IgD-negative memory B cell (primary cell): ENCODE measurements around the gene LCN6. TPM values are rescaled to one million over a fixed set of nuclear protein-coding genes. Genes with fewer than 3 reads are reported as not detected.
"Not testable (repeated sequence)": the region's sequence is repeated elsewhere in the genome, so short reads cannot be mapped to it uniquely, and the experiment has no call there.

Experiments
- H3K27ac Mint-ChIP-seq, 3 donors: one replicate each; pipeline ENCODE4 v1.8.0; 2020 to 2022; ENCODE audit warnings: mild to moderate bottlenecking in 3 of 3, mixed read lengths in 3 of 3, moderate library complexity in 1 of 3
- H3K27me3 Mint-ChIP-seq: one replicate; pipeline ENCODE4 v1.8.0; 2021; ENCODE audit warnings: mixed read lengths
- H3K36me3 Mint-ChIP-seq: one replicate; pipeline ENCODE4 v1.8.0; 2020; ENCODE audit warnings: mild to moderate bottlenecking, mixed read lengths
- H3K4me1 Mint-ChIP-seq, 3 donors: one replicate each; pipeline ENCODE4 v1.8.0; 2020 to 2022; ENCODE audit warnings: mixed read lengths in 3 of 3, mild to moderate bottlenecking in 1 of 3
- H3K4me3 Mint-ChIP-seq, 4 donors: one replicate each; pipeline ENCODE4 v1.8.0; 2020 to 2022; ENCODE audit warnings: mild to moderate bottlenecking in 4 of 4, mixed read lengths in 4 of 4, moderate library complexity in 3 of 4
- H3K9me3 Mint-ChIP-seq, 3 donors: one replicate each; pipeline ENCODE4 v1.8.0; 2020 to 2021; ENCODE audit warnings: mixed read lengths in 3 of 3, mild to moderate bottlenecking in 1 of 3
- polyA plus RNA-seq: library from polyadenylated mRNA; unstranded; fragments of 300-500 nt; fragmentation: Illumina TruSeq; gene quantifications from one replicate; pipeline ENCODE4 v1.2.3, GENCODE V29; 2021

The LCN6 gene
- polyA plus RNA-seq, result not detected

- Mint-ChIP-seq H3K27me3 (no peaks in the 10 kb centered on the region), H3K4me1 (peaks cover 25 to 38% (median 27%) of the 10 kb centered on the region in 3 donors)
Measured at GRCh38 chr9:136748201-136748600, at the start of gene LCN6. TSS of gene LCN6 (minus strand) at chr9:136748525. CDS start at chr9:136748483, 42 bp downstream.

GRCh38 chr9:136796775-136797347, 48.5 kb upstream of the LCN6 start:
- not testable (repeated sequence) for H3K36me3 Mint-ChIP-seq, H3K27me3 Mint-ChIP-seq
- H3K4me3 Mint-ChIP-seq, result peak overlapping the region in 1 of 4 donors; percentile 75

More at GRCh38 chr9:136748201-136748600, at the start of gene LCN6:
- Mint-ChIP-seq H3K27ac (peak within 1 kb of the TSS; percentile 93 to 96 (median 96)), H3K9me3 (peaks cover 2 to 14% (median 10%) of the 10 kb centered on the region in 3 donors), H3K4me3 (peak within 1 kb of the TSS in 3 of 4 donors; percentile 67 to 83 (median 72)), H3K36me3 (peaks cover 2% of the 10 kb centered on the region)

GRCh38 chr9:136796238-136796774, 48.0 kb upstream of the LCN6 start, which contains the start of gene CCDC183:
TSS of gene CCDC183 (plus strand) at chr9:136796338. CDS start at chr9:136796398, 60 bp downstream.
- H3K4me3 Mint-ChIP-seq, result peak within 1 kb of the TSS in 2 of 4 donors; percentile 14 to 75
- H3K27ac Mint-ChIP-seq, result peak within 1 kb of the TSS in 2 of 3 donors; percentile 5 to 79
- H3K36me3 Mint-ChIP-seq, result no peaks in the 10 kb centered on the region
- H3K4me1 Mint-ChIP-seq, result peaks cover 6 to 25% (median 11%) of the 10 kb centered on the region in 3 donors
- H3K9me3 Mint-ChIP-seq, result no peaks in the 10 kb centered on the region
- peaks cover 7% of the 10 kb centered on the region for H3K27me3 Mint-ChIP-seq

More at GRCh38 chr9:136796775-136797347, 48.5 kb upstream of the LCN6 start:
- peaks cover 8 to 26% (median 11%) of the 10 kb centered on the region in 3 donors for H3K4me1 Mint-ChIP-seq
- peak overlapping the region in 1 of 3 donors; percentile 79 for H3K27ac Mint-ChIP-seq
- not testable (repeated sequence) for H3K9me3 Mint-ChIP-seq

GRCh38 chr9:136795000-136795348, 46.6 kb upstream of the LCN6 start:
- H3K27ac Mint-ChIP-seq, result peak overlapping the region in 1 of 3 donors; percentile 5
- H3K4me3 Mint-ChIP-seq, result peak overlapping the region in 1 of 4 donors; percentile 56

GRCh38 chr9:136794281-136794999, 46.1 kb upstream of the LCN6 start:
- Mint-ChIP-seq H3K4me1 (peaks cover 0 to 19% (median 5%) of the 10 kb centered on the region in 3 donors), H3K9me3 (no peaks in the 10 kb centered on the region), H3K27me3 (no peaks in the 10 kb centered on the region), H3K27ac (peak overlapping the region in 1 of 3 donors; percentile 20), H3K36me3 (no peaks in the 10 kb centered on the region), H3K4me3 (peak overlapping the region in 2 of 4 donors; percentile 55 to 56)

More at GRCh38 chr9:136795000-136795348, 46.6 kb upstream of the LCN6 start:
- Mint-ChIP-seq H3K27me3 (peaks cover 1% of the 10 kb centered on the region), H3K9me3 (no peaks in the 10 kb centered on the region), H3K4me1 (peaks cover 0 to 19% (median 5%) of the 10 kb centered on the region in 3 donors), H3K36me3 (no peaks in the 10 kb centered on the region)

- peaks cover 0 to 21% (median 11%) of the 10 kb centered on the region in 3 donors for H3K4me1 Mint-ChIP-seq
- peak overlapping the region; percentile 63 to 89 (median 71) for H3K27ac Mint-ChIP-seq
- peak overlapping the region in 3 of 4 donors; percentile 32 to 78 (median 47) for H3K4me3 Mint-ChIP-seq
- no peaks in the 10 kb centered on the region for H3K9me3 Mint-ChIP-seq
- H3K36me3 Mint-ChIP-seq, result no peaks in the 10 kb centered on the region
- no peaks in the 10 kb centered on the region for H3K27me3 Mint-ChIP-seq
Measured at GRCh38 chr9:136793086-136793946, 45.0 kb upstream of the LCN6 start.

GRCh38 chr9:136792321-136793085, 44.2 kb upstream of the LCN6 start:
- Mint-ChIP-seq H3K36me3 (no peaks in the 10 kb centered on the region), H3K9me3 (no peaks in the 10 kb centered on the region), H3K4me3 (peak overlapping the region in 1 of 4 donors; percentile 98), H3K27me3 (peaks cover 2% of the 10 kb centered on the region), H3K27ac (peak overlapping the region; percentile 71 to 99 (median 92)), H3K4me1 (peaks cover 0 to 25% (median 18%) of the 10 kb centered on the region in 3 donors)

- peak overlapping the region; percentile 87 to 98 (median 94) for H3K4me3 Mint-ChIP-seq
- peaks cover 3% of the 10 kb centered on the region for H3K27me3 Mint-ChIP-seq
- no peaks in the 10 kb centered on the region for H3K36me3 Mint-ChIP-seq
- no peaks in the 10 kb centered on the region for H3K9me3 Mint-ChIP-seq
- peaks cover 0 to 23% (median 19%) of the 10 kb centered on the region in 3 donors for H3K4me1 Mint-ChIP-seq
- H3K27ac Mint-ChIP-seq, result peak overlapping the region; percentile 92 to 99 (median 98)
Measured at GRCh38 chr9:136791516-136792276, 43.4 kb upstream of the LCN6 start.

GRCh38 chr9:136790640-136791515, 42.6 kb upstream of the LCN6 start, which contains the start of gene TMEM141:
TSS of gene TMEM141 (plus strand) at chr9:136791344. CDS start at chr9:136791371, 27 bp downstream.
- peaks cover 3% of the 10 kb centered on the region for H3K27me3 Mint-ChIP-seq
- H3K9me3 Mint-ChIP-seq, result no peaks in the 10 kb centered on the region
- H3K4me3 Mint-ChIP-seq, result peak within 1 kb of the TSS; percentile 87 to 98 (median 94)
- peak within 1 kb of the TSS; percentile 92 to 99 (median 98) for H3K27ac Mint-ChIP-seq
- H3K36me3 Mint-ChIP-seq, result no peaks in the 10 kb centered on the region
- H3K4me1 Mint-ChIP-seq, result peaks cover 0 to 19% (median 18%) of the 10 kb centered on the region in 3 donors

- Mint-ChIP-seq H3K27me3 (peaks cover 3% of the 10 kb centered on the region), H3K36me3 (no peaks in the 10 kb centered on the region), H3K4me1 (peaks cover 0 to 19% (median 18%) of the 10 kb centered on the region in 3 donors), H3K4me3 (peak overlapping the region in 2 of 4 donors; percentile 17 to 63), H3K9me3 (no peaks in the 10 kb centered on the region), H3K27ac (no peak overlapping the region)
Measured at GRCh38 chr9:136789523-136789937, 41.2 kb upstream of the LCN6 start.

GRCh38 chr9:136788644-136789522, 40.6 kb upstream of the LCN6 start:
- peak overlapping the region in 1 of 3 donors; percentile 28 for H3K27ac Mint-ChIP-seq
- not testable (repeated sequence) for H3K9me3 Mint-ChIP-seq, H3K27me3 Mint-ChIP-seq, H3K36me3 Mint-ChIP-seq
- H3K4me1 Mint-ChIP-seq, result peaks cover 0 to 19% (median 18%) of the 10 kb centered on the region in 3 donors
- H3K4me3 Mint-ChIP-seq, result peak overlapping the region in 1 of 4 donors; percentile 49
